Breast epithelium (tissue), 4 donors: ENCODE results near the gene APOM. TPM values are rescaled to one million over a fixed set of nuclear protein-coding genes. Genes with fewer than 3 reads are reported as not detected.

ENCODE experiments used
- DNase-seq, 2 donors: peaks; one replicate each; pipeline ENCODE4 v3.0.0-alpha.2; 2019; ENCODE audit warnings: low spot score in 2 of 2
- H3K27ac ChIP-seq, 2 donors: fragments of 200-600 bp; sonication (generic) in 1 of 2; one replicate each; pipeline ENCODE4 v1.5.1; 2016 to 2019; ENCODE audit warnings: mild to moderate bottlenecking in 1 of 2
- H3K27me3 ChIP-seq, 2 donors: fragments of 200-600 bp; sonication (generic) in 1 of 2; one replicate each; pipeline versions ENCODE4 v1.5.1 to v1.6.0; 2017 to 2019; ENCODE audit warnings: control low read depth in 1 of 2, mild to moderate bottlenecking in 1 of 2
- H3K36me3 ChIP-seq: fragments of 200-600 bp; one replicate; pipeline ENCODE4 v1.5.1; 2019
- H3K4me1 ChIP-seq, 2 donors: fragments of 200-600 bp; sonication (generic); one replicate each; pipeline ENCODE4 v1.5.1; 2016 to 2019; ENCODE audit warnings: control low read depth in 1 of 2
- H3K4me3 ChIP-seq, 3 donors: fragments of 200-600 bp; sonication (generic); 1 replicate in 2 of 3; 2 replicates in 1 of 3; pipeline ENCODE4 v1.5.1; 2016 to 2019; ENCODE audit warnings: mild to moderate bottlenecking in 3 of 3, moderate library complexity in 2 of 3
- H3K9me3 ChIP-seq, 2 donors: fragments of 200-600 bp; sonication (generic) in 1 of 2; one replicate each; pipeline ENCODE4 v1.5.1; 2016 to 2019; ENCODE audit warnings: control low read depth in 1 of 2
- CTCF ChIP-seq, 3 donors: fragments of 450-650 bp; IDR thresholded peaks; one replicate each; pipeline ENCODE4 v1.5.1; 2016 to 2017; ENCODE audit warnings: antibody characterized with exemption in 3 of 3, mild to moderate bottlenecking in 3 of 3, moderate library complexity in 3 of 3
- POLR2A ChIP-seq: fragments of 450-650 bp; IDR thresholded peaks from one replicate; pipeline ENCODE4 v1.6.1; 2016; ENCODE audit warnings: antibody characterized with exemption, mild to moderate bottlenecking, moderate library complexity
- POLR2AphosphoS5 ChIP-seq, 3 donors: sonication (generic); formaldehyde crosslinking; IDR thresholded peaks; one replicate each; pipeline ENCODE4 v1.6.1; 2017; ENCODE audit warnings: antibody characterized with exemption in 3 of 3
- intact Hi-C: fragments of 100-400 bp; cut with DNase I; formaldehyde crosslinking; loops from one replicate; pipeline ENCODE4 v1.15.1; 2023; ENCODE audit warnings: low total_unique reads
- total RNA-seq, 3 donors: library from RNA; depleted of rRNA; stranded (reverse); fragments of >200 nt; gene quantifications; one replicate each; pipeline ENCODE4 v1.1.0, GENCODE V29; 2016

APOM gene
- total RNA-seq, 3 donors from 2014 or later = 1.3 to 4.8 (median 4.6) TPM

- no peak for TF ChIP-seq CTCF (IDR thresholded peaks at IDR 0.05)
- no peak for TF ChIP-seq POLR2AphosphoS5 (IDR thresholded peaks at IDR 0.05)
- no peak for TF ChIP-seq POLR2A
- Histone ChIP-seq H3K9me3 (no peaks in the 10 kb centered on the region), H3K4me3 (no peak overlapping the region), H3K27me3 (no peaks in the 10 kb centered on the region), H3K36me3 (peaks cover 13% of the 10 kb centered on the region), H3K27ac (no peak overlapping the region), H3K4me1 (no peaks in the 10 kb centered on the region)
- no peak for DNase-seq
- intact Hi-C loops = no loop called here
Measured at GRCh38 chr6:31634131-31634530, 21.6 kb upstream of the APOM start.

- no peaks in the 10 kb centered on the region for H3K9me3 ChIP-seq
- no peaks in the 10 kb centered on the region for H3K27me3 ChIP-seq
- no peak overlapping the region for H3K4me3 ChIP-seq
- no peak for TF ChIP-seq POLR2A
- TF ChIP-seq POLR2AphosphoS5 (IDR thresholded peaks at IDR 0.05) = no peak
- no peak for TF ChIP-seq CTCF (IDR thresholded peaks at IDR 0.05)
- no peak overlapping the region for H3K27ac ChIP-seq
- DNase-seq = no peak
- intact Hi-C loops = no loop called here
- H3K36me3 ChIP-seq = peaks cover 17% of the 10 kb centered on the region
- no peaks in the 10 kb centered on the region for H3K4me1 ChIP-seq
Measured at GRCh38 chr6:31634969-31635575, 20.6 kb upstream of the APOM start.

GRCh38 chr6:31636698-31637596 lies 18.7 kb upstream of the APOM start:
- intact Hi-C loops = no loop called here
- Histone ChIP-seq H3K9me3 (no peaks in the 10 kb centered on the region), H3K4me1 (no peaks in the 10 kb centered on the region), H3K27me3 (no peaks in the 10 kb centered on the region), H3K27ac (no peak overlapping the region), H3K36me3 (peaks cover 28% of the 10 kb centered on the region), H3K4me3 (no peak overlapping the region)
- no peak for DNase-seq
- TF ChIP-seq POLR2A = no peak
- TF ChIP-seq POLR2AphosphoS5 (IDR thresholded peaks at IDR 0.05) = no peak
- TF ChIP-seq CTCF (IDR thresholded peaks at IDR 0.05) = no peak

GRCh38 chr6:31639043-31639442 lies 16.7 kb upstream of the APOM start:
- no peaks in the 10 kb centered on the region for H3K9me3 ChIP-seq
- no peak overlapping the region for H3K27ac ChIP-seq
- H3K4me3 ChIP-seq = no peak overlapping the region
- intact Hi-C loops = no loop called here
- peaks cover 30% of the 10 kb centered on the region for H3K36me3 ChIP-seq
- H3K4me1 ChIP-seq = no peaks in the 10 kb centered on the region
- H3K27me3 ChIP-seq = no peaks in the 10 kb centered on the region
- TF ChIP-seq POLR2A (no peak), CTCF (IDR thresholded peaks at IDR 0.05) (no peak), POLR2AphosphoS5 (IDR thresholded peaks at IDR 0.05) (no peak)
- no peak for DNase-seq

- Histone ChIP-seq H3K27ac (no peak overlapping the region), H3K4me1 (no peaks in the 10 kb centered on the region), H3K9me3 (no peaks in the 10 kb centered on the region), H3K4me3 (no peak overlapping the region), H3K36me3 (peaks cover 34% of the 10 kb centered on the region), H3K27me3 (no peaks in the 10 kb centered on the region)
- TF ChIP-seq POLR2A (no peak), CTCF (IDR thresholded peaks at IDR 0.05) (no peak)
- intact Hi-C loops = no loop called here
- no peak for DNase-seq
Measured at GRCh38 chr6:31639449-31639861, 16.2 kb upstream of the APOM start.
